ENCODE results near the gene EDC3.
"Not testable (repeated sequence)": the region's sequence is repeated elsewhere in the genome, so short reads cannot be mapped to it uniquely, and the experiment has no call there.

EDC3 gene, protein sequence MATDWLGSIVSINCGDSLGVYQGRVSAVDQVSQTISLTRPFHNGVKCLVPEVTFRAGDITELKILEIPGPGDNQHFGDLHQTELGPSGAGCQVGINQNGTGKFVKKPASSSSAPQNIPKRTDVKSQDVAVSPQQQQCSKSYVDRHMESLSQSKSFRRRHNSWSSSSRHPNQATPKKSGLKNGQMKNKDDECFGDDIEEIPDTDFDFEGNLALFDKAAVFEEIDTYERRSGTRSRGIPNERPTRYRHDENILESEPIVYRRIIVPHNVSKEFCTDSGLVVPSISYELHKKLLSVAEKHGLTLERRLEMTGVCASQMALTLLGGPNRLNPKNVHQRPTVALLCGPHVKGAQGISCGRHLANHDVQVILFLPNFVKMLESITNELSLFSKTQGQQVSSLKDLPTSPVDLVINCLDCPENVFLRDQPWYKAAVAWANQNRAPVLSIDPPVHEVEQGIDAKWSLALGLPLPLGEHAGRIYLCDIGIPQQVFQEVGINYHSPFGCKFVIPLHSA

DNA sequence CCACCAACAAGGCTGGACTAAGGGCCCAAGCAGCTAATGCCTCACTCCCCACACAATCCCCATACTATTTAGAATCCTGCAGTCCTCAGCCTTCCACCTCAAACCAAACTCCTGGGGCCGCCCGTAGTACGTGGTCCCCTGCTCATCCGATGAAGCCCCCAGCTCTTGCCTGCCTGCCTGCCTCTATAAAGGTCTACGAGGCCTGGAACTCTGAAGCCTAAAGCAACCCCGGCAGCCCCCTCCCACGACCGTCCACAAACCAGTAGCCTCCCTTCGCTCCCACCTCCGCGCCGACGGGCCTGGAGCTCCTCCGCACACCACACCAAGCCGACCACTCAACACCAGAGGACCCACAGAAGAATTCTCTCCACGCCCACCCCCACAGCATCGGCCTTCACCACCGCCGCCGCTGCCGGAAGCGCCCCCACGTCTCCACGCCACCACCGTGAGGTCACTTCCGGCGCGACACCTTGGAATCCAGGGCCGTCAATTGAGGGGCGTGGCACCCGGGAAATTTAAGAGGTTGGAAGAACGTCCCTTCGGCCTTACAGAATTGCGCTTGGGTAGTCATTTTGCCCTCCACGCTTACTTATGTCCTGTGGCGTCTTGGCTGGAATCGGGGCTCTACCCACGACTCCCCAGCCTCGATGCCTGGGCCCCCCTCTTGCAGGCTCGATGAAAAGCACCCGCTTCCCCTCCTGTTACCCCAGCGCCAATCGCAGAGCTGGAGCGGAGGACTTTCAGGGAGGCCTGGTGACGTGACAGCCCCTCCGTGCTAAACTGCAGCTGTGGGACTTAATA lies at the start of gene EDC3:
Gene EDC3, minus strand, starts transcription at position 428 of the 801 bp plus-strand sequence. CDS start 20,900 bp downstream, outside the sequence.
- DNase-seq (ENCODE audit: low read depth, low spot score) = peak; percentile 30

DNA sequence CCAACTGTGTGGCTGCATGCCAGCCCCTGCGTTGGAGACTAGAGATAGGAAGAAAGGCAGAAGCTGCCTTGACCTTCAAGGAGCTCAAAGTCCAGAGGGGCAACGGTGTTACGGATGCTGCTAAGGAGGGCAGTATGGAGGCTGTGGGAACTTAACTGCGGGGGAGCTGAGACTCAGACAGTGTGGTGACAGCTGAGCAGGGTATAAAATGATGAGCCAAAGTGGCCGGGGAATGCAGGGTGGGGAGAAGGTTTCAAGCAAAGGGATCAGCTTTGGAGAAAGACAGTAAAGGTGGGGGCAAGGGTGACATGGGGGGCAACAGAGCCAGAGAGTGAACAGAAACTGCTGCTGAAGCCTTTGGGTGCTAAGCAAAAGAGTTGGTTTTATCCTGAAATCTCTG lies 46.6 kb upstream of the EDC3 start:
- no peak for DNase-seq (ENCODE audit: low read depth, low spot score)

DNA sequence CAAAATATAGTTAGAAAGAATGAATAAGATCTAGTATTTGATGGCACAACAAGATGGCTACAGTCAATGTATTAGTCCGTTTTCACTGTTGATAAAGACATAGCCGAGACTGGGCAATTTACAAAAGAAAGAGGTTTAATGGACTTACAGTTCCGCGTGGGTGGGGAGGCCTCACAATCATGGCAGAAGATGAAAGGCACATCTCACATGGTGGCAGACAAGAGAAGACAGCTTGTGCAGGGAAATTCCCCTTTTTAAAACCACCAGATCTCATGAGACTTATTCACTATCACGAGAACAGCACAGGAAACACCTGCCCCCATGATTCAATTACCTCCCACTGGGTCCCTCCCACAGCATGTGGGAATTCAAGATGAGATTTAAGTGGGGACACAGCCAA lies 42.4 kb upstream of the EDC3 start:
- not testable (repeated sequence) for DNase-seq (ENCODE audit: low read depth, low spot score)

DNA sequence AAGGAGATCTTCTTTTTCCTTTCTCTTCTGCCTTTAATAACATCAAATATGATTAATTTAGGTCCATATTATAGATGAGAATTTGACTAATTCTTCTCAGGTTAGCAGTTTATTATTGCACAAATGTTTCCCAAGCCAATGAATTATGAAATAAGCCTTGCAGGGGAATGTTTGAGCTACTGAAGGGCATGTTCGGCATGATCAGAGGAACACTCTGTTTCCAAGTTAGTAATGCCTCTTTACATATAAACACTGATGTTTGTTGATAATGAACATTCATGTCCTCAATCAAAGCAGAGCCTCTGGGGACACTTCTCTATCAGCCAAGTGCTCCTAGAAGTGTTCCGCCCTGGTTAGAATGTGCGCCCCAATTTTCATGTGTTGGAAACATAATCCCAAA lies 39.5 kb upstream of the EDC3 start:
- DNase-seq (ENCODE audit: low read depth, low spot score) = no peak

DNA sequence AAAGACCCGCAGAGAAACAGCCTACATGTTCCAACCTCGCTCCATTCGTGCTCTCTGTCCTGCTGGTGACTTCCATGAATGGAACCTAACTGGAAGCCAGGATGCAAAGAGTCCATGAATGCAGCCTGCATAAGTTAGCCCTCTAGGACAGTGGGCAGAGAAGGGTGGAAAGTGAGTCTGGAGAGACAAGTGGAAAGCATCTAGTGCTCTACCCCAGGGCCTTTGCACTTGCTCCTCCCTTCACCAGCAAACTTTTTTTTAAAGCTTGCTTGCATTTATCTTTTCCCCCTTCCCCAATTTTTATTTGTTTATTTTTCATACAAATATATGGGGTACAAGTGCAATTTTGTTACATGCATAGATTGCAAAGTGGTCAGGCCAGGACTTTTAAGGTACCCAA lies 37.4 kb upstream of the EDC3 start:
- DNase-seq (ENCODE audit: low read depth, low spot score) = no peak

DNA sequence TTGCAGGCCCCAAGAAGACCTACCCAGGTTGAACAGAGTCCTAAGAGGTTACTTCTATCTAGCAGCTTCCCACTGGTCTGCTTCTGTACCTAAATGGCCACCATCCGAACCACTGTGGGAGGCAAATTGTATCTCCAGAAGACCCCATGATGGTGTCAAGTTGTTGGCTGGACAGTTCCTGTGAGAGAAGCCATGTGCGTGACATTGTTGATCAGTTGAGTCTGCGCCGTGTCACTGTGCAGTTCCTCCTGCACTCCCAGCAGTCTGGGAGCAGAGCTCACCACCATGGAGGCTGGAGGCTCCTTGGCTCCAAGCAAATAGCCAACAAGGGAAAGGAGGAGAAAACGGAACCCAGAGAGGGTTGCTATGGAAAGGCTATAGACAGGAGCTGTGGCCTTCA lies 37.0 kb upstream of the EDC3 start:
- no peak for DNase-seq (ENCODE audit: low read depth, low spot score)

DNA sequence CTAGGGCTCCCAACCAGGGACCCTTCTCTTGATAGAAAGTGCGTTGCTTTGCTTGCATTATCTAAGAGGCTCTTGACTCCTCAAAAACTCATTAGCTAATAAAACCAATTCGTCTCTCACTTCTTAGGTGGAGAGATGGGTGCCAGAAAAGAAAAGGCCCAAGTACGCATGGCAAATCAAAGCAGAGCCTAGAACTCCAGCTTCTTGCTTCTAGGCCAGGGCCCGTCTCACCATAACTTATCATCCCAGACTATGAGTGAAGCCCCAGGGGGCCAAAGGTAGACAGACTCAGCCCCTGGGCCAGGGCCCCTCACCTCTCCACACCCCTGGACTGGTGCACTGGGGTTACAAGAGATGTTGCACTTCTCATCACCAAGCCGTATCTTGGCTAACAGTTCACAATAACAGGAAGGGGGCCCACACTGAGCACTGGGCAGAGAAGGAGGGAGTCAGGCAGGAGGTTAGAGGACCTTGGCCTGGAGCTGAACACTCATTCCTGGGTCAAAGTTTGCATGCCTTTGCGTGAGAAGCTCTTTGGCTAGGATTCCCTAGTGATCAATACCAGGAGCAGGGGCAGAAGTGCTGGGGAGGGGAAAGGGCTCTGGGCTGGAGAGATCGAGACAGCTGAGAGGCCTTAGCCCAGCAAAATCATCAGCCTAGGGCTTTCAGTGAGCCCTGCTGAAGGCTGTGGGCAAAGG lies 34.9 kb upstream of the EDC3 start:
- no peak for DNase-seq (ENCODE audit: low read depth, low spot score)

DNA sequence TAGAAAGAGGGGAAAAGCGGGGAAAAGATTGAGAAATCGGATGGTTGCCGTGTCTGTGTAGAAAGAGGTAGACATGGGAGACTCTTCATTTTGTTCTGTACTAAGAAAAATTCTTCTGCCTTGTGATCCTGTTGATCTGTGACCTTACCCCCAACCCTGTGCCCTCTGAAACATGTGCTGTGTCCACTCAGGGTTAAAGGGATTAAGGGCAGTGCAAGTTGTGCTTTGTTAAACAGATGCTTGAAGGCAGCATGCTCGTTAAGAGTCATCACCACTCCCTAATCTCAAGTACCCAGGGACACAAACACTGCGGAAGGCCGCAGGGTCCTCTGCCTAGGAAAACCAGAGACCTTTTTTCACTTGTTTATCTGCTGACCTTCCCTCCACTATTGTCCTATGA lies 33.5 kb upstream of the EDC3 start:
- DNase-seq (ENCODE audit: low read depth, low spot score) = not testable (repeated sequence)

DNA sequence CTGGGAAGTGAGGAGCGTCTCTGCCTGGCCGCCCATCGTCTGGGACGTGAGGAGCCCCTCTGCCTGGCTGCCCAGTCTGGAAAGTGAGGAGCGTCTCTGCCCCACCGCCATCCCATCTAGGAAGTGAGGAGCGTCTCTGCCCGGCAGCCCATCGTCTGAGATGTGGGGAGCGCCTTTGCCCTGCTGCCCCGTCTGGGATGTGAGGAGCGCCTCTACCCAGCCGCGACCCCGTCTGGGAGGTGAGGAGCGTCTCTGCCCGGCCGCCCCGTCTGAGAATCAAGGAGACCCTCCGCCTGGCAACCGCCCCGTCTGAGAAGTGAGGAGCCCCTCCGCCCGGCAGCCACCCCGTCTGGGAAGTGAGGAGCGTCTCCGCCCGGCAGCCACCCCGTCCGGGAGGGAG lies 32.9 kb upstream of the EDC3 start:
- DNase-seq (ENCODE audit: low read depth, low spot score) = not testable (repeated sequence)

DNA sequence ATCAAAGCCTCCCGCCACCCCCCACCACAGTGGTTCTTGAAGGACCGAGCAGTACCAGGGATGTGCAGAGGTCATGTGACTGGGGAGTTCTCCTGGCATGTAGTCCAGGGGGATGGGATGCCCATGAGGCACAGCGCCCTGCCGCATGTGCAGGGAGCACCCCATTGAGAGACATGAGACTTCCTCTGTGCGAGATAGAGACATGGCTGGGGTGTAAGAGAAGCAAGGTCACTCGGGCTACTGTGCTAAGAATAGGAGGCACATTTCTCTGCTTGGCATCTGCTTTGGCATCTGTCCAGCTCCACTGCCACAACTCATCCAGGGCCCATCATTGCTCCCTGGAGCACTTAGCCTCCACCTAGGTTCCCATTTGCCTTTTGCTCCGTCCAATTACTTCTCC lies 31.9 kb upstream of the EDC3 start:
- no peak for DNase-seq (ENCODE audit: low read depth, low spot score)

DNA sequence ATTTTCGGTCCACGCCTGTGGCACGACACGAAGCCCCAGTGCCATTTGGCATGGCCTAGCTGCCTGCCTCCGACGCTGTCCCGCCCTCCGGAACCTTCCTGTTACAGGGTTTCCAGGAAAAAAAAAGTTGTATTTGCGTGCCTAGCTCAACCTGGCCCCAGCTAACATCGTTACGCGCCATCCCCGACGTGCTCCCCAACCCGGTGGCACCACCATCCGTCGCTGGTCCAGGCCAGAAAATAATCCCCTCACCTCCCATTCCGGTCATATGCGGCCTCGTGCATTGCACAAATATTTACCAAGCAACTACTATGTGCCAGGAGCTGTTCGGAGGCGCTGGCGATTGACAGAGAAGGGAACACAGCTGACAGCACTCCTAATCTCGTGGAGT lies 30.9 kb upstream of the EDC3 start:
- DNase-seq (ENCODE audit: low read depth, low spot score) = no peak

DNA sequence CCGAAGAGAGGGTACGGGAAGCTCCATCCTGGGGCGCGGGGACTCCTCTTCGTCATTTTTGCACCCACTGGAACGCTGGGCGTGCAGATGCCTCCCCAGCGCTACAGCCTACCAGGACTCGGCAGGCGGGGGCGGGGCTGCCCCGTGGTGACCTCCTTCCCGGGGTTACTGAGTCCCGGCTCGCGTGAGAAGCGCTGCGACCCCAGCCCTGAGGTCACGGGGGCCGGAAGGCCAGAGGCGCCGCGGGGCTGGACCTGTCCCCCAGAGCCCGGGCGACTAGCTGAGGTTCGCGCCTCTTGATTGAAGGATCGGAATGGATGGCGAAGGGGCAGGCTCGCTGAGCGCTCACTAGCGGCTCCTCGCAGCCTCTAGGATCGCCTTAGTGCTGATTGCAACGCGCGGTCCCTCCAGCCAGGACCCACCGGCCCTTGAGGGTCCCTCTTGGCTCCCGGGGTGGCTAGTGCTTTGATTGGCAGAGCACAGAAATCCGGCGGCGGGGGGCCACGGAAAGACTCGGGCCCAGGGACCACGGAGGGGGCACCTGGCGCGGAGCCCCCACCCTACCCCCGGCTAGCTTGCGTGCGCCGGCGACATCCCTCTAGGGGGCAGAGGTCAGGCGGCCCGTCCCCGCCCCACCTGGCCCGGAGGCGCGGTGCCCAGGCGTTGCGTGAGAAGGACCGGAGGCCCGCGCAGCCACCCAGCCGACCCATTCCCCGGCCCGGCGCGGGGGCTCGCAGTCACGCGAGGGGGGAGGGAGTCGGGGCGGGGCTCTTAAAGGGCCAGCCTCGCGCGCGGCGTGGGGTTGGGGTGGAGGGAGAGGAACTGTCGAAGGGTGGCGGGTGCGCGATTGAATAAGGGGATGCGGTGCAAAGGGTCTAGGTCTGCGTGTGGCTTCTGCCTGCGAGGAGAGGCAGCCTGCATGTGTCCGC lies 30.3 kb upstream of the EDC3 start:
- no peak for DNase-seq (ENCODE audit: low read depth, low spot score)

DNA sequence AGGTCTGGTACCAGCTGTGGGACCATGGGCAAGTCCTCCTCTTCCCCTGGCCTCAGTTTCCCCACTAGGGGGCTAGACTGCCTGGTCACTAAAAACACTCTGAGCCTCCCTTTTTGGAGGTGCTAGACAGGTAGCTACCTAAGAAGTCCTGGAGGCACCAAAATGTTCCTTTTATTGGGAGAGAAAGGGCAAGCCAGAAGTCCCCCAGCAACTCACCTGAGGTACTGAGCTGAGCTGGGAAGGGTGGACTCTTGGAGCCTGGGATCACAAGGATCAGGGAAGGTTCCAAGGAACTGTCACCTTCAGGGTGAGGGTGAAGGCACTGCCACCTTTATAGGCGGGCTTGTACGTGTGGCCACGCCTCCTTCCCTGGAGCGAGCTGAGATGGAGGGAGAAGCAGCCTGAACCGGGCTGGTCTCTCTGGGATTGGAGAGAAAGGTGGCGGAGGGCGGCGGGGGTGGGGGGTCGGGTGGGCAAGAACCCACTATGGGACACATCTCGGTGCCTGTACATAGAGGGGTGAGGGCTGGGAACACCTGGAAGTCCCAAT lies 29.5 kb upstream of the EDC3 start, which contains the start of gene CYP1A1:
Gene CYP1A1, minus strand, starts transcription at position 304 of the 550 bp plus-strand sequence. CDS start 2,431 bp downstream, outside the sequence.
- no peak for DNase-seq (ENCODE audit: low read depth, low spot score)

DNA sequence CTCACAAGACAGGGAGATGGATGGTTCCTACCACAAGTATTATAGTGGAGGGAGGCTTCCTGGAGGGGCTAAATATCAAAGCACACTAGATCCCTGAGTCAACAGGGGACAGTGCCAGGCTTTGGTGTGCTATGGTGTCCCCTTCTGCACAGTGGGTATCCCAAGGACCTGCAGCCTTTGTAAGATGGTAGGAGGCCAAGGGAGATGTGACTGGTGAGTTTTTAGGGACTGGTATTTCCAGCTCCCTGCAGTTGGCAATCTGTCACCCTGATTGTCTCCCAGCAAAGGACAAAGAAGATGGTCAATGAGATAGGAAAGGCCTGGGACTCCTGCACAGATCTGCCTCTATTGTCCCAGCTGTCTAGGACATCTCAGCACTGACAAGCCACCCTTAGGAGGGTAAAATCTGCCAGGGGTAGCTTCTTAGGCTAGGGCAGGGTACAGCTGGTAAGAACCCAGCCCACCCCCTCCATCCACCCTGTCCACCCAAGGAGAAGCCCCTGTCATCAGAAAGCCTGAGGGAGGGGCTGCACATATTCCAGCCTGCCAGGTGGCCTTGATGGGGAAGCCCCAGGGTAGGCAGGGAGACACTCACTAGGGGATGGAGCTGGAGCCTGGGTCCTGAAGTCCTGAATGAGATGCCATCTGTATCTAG lies 28.9 kb upstream of the EDC3 start:
- DNase-seq (ENCODE audit: low read depth, low spot score) = no peak

DNA sequence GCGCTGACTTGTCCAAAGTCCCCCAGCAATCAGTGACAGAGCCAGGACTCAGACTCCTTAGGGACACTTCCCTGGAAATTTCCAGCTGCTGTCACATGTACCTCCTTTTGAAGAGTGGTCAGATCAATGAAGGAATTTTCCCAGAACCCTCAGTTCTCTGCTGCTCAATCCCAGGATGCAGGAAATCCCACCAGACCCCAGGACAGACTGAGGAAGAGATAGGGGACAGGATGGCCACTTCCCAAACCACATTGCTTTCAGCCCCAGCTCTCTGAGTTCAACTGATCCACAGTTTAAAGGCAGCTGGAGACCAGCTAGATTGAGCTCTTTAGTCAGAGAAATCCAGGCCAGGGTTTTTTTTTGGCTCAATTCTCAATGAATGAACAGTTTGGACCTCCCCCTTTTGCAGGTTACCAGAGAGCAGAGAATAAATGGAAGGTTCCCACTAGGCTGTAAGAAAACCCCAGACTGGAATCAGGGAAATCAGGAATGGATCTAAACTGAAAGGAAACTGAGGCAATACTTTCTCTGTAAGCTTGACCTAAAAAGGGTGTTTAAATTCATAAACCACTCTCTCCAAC lies 28.0 kb upstream of the EDC3 start:
- DNase-seq (ENCODE audit: low read depth, low spot score) = no peak

DNA sequence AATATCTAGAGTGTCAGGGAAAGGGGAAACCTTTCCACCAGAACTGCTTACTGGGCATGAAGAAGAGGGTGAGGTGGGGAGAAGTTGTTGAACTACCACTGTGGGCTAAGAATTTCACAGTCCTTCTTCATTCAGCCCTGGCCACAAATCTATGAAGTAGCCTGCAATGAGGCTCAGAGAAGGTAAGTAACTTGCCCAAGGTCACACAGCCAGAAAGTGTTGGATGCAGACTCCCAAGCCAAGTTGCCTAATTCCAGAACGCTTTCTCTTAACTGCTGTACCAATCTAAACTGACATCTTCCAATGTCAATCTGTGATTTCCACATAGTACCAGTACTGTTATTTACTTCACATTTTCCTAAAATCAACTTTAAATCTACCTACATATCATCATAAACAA lies 27.4 kb upstream of the EDC3 start:
- no peak for DNase-seq (ENCODE audit: low read depth, low spot score)

DNA sequence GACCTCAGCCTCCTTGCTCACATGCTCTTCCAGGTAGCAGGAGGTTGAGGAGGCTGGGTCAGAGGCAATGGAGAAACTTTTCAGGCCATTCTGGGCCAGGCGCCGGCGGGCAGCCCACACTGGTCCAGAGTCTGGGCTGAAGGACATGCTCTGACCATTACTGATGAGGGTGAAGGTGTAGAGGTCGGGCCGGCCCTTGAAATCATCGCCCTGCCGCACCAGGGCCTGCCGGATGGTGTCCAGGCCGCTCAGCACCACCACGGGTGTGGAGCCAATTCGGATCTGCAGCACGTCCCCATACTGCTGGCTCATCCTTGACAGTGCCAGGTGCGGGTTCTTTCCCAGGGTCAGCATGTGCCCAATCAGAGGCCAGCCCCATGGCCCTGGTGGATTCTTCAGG lies 26.8 kb upstream of the EDC3 start:
- no peak for DNase-seq (ENCODE audit: low read depth, low spot score)

DNA sequence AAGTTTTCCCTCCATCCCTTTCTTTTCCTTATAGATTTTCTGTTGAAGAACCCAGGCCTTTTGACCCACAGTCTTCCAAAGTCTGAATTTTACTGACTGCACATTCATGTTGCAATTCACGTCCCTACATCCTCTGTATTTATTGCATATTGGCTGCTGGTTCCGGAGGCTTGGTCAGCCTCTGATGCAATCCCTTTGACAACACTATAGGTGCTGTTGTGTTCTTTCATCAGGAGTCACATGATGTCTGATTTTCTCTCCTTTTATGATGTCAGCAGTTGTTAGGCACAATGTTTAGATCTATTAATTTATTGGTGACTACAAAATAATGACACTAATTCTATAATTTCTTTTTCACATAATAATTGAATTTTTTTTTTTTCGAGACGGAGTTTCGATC lies 20.8 kb upstream of the EDC3 start:
- no peak for DNase-seq (ENCODE audit: low read depth, low spot score)

DNA sequence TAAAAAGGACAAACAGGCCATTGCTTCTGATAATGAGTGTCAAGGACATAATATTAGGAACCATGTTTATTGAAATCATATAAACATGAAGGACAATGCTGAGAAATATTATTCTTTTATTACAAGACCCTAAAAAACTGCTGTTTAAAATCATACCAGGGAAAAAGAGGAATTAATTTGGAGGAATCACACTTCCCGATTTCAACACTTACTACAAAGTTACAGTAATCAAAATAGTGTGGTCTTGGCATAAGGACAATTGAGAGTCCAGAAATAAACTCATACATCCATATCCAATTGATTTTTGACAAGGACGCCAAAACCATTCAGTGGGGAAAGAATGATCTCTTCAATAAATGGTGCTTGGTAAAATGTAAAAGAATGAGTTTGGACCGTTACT lies 16.5 kb upstream of the EDC3 start:
- no peak for DNase-seq (ENCODE audit: low read depth, low spot score)
